Liver (tissue), 9 donors: ENCODE results near the gene MCTP1. TPM values are rescaled to one million over a fixed set of nuclear protein-coding genes. Genes with fewer than 3 reads are reported as not detected.

Experiments
- DNase-seq: peaks from one replicate; pipeline ENCODE4 v3.0.0-alpha.2; 2017; ENCODE audit warnings: low spot score
- H3K27ac ChIP-seq, 2 donors: one replicate each; pipeline ENCODE4 v1.7.0; 2013; ENCODE audit warnings: inconsistent platforms in 2 of 2, low read length in 2 of 2, control low read depth in 1 of 2, low read depth in 1 of 2, mild to moderate bottlenecking in 1 of 2
- H3K27me3 ChIP-seq, 4 donors: one replicate each; pipeline versions ENCODE4 v1.6.1 to v1.7.0; 2013; ENCODE audit warnings: low read length in 3 of 4, inconsistent platforms in 1 of 4, mild to moderate bottlenecking in 1 of 4, moderate library complexity in 1 of 4; ENCODE audit not compliant: control insufficient read depth in 4 of 4, insufficient read depth in 4 of 4
- H3K36me3 ChIP-seq, 4 donors: one replicate each; pipeline versions ENCODE4 v1.6.1 to v1.7.0; 2013; ENCODE audit warnings: low read length in 3 of 4, mild to moderate bottlenecking in 3 of 4, low read depth in 1 of 4, moderate library complexity in 1 of 4; ENCODE audit not compliant: control insufficient read depth in 4 of 4, insufficient read depth in 3 of 4
- H3K4me1 ChIP-seq, 4 donors: one replicate each; pipeline versions ENCODE4 v1.6.1 to v1.7.0; 2013; ENCODE audit warnings: low read length in 3 of 4, mild to moderate bottlenecking in 3 of 4, moderate library complexity in 1 of 4; ENCODE audit not compliant: control insufficient read depth in 4 of 4, insufficient read depth in 4 of 4
- H3K4me3 ChIP-seq, 3 donors: one replicate each; pipeline versions ENCODE4 v1.6.1 to v1.7.0; 2013; ENCODE audit warnings: low read length in 3 of 3, control low read depth in 1 of 3, low read depth in 1 of 3, mild to moderate bottlenecking in 1 of 3
- H3K9ac ChIP-seq, 2 donors: one replicate each; pipeline ENCODE4 v1.7.0; 2013; ENCODE audit warnings: low read length in 2 of 2, mild to moderate bottlenecking in 2 of 2, moderate library complexity in 2 of 2, control low read depth in 1 of 2, low read depth in 1 of 2
- H3K9me3 ChIP-seq, 4 donors: one replicate each; pipeline versions ENCODE4 v1.6.1 to v1.7.0; 2013; ENCODE audit warnings: low read length in 3 of 4; ENCODE audit not compliant: control insufficient read depth in 4 of 4
- EGR1 ChIP-seq, 2 donors: IDR thresholded peaks; 2 replicates each; pipeline ENCODE4 v1.6.1; 2016 to 2018; ENCODE audit warnings: antibody characterized with exemption in 2 of 2, low read depth in 2 of 2
- FOXA1 ChIP-seq: IDR thresholded peaks from 2 replicates; pipeline ENCODE4 v1.6.1; 2016; ENCODE audit warnings: antibody characterized with exemption
- FOXA2 ChIP-seq: IDR thresholded peaks from 2 replicates; pipeline ENCODE4 v1.6.1; 2016; ENCODE audit warnings: antibody characterized with exemption
- GABPA ChIP-seq, 2 donors: IDR thresholded peaks in 1 of 2; conservative IDR thresholded peaks in 1 of 2; 2 replicates each; pipeline ENCODE4 v1.6.1; 2016; ENCODE audit warnings: antibody characterized with exemption in 2 of 2, mild to moderate bottlenecking in 1 of 2, moderate library complexity in 1 of 2
- HNF4A ChIP-seq, 2 donors: conservative IDR thresholded peaks; 2 replicates each; pipeline ENCODE4 v1.6.1; 2016; ENCODE audit warnings: antibody characterized with exemption in 2 of 2, mild to moderate bottlenecking in 2 of 2
- HNF4G ChIP-seq: IDR thresholded peaks from 2 replicates; pipeline ENCODE4 v1.6.1; 2016; ENCODE audit warnings: antibody characterized with exemption
- JUND ChIP-seq, 2 donors: IDR thresholded peaks; 2 replicates each; pipeline ENCODE4 v1.6.1; 2016; ENCODE audit warnings: antibody characterized with exemption in 2 of 2
- NR2F2 ChIP-seq: IDR thresholded peaks from 2 replicates; pipeline ENCODE4 v1.6.1; 2016; ENCODE audit warnings: antibody characterized with exemption
- RXRA ChIP-seq, 2 donors: IDR thresholded peaks; 2 replicates each; pipeline ENCODE4 v1.6.1; 2017 to 2018; ENCODE audit warnings: antibody characterized with exemption in 2 of 2, mild to moderate bottlenecking in 1 of 2
- SP1 ChIP-seq: IDR thresholded peaks from 2 replicates; pipeline ENCODE4 v1.6.1; 2018; ENCODE audit warnings: antibody characterized with exemption, mild to moderate bottlenecking
- TAF1 ChIP-seq: conservative IDR thresholded peaks from 2 replicates; pipeline ENCODE4 v1.6.1; 2016; ENCODE audit warnings: antibody characterized with exemption, mild to moderate bottlenecking
- YY1 ChIP-seq: IDR thresholded peaks from 2 replicates; pipeline ENCODE4 v1.6.1; 2016; ENCODE audit warnings: antibody characterized with exemption, mild to moderate bottlenecking
- WGBS: extraction: QIAGEN DNeasy Blood & Tissue Kit; methylation state at CpG from one replicate; pipeline ENCODE4 v1.1.7; 2013; 5-methylcytosine and 5-hydroxymethylcytosine counted together
- polyA plus RNA-seq, 2 donors: library from polyadenylated mRNA; stranded (reverse) in 1 of 2; unstranded in 1 of 2; fragments of 200-250 nt in 1 of 2; fragments of >200 nt in 1 of 2; fragmentation: Nextera tagmentation in 1 of 2; extraction: Ambion mirVana in 1 of 2; gene quantifications; one replicate each; pipeline versions ENCODE4 v1.2.1 to v1.2.3, GENCODE V29; 2013 to 2015
- total RNA-seq, 2 donors: library from RNA; depleted of rRNA; stranded (reverse); fragments of >200 nt; gene quantifications; one replicate each; pipeline ENCODE4 v1.2.3, GENCODE V29; 2014
- TF ChIP-seq, protein P1 (sequence below): IDR thresholded peaks from 2 replicates; pipeline ENCODE4 v1.6.1; 2016; ENCODE audit warnings: antibody characterized with exemption
- TF ChIP-seq, protein P2 (sequence below): IDR thresholded peaks from 2 replicates; pipeline ENCODE4 v1.6.1; 2016; ENCODE audit warnings: antibody characterized with exemption, mild to moderate bottlenecking
- TF ChIP-seq, protein P3 (sequence below): fragments of 150-350 bp; IDR thresholded peaks from 2 replicates; pipeline ENCODE4 v1.5.1; 2017; ENCODE audit warnings: improper control_type of control experiment, low read depth, low read length; ENCODE audit not compliant: missing input control
- TF ChIP-seq, protein P4 (sequence below): IDR thresholded peaks from 2 replicates; pipeline ENCODE4 v1.6.1; 2016; ENCODE audit warnings: antibody characterized with exemption
- TF ChIP-seq, protein P5 (sequence below): IDR thresholded peaks from 2 replicates; pipeline ENCODE4 v1.6.1; 2016; ENCODE audit warnings: antibody characterized with exemption
- donor health status: healthy.
- donor health status: healthy.
- donor health status: healthy.
- donor health status: healthy.
- donor health status: healthy.

MCTP1 gene
- total and polyA plus RNA-seq, 4 donors, result 0.67 to 7.6 (median 4.3) TPM

DNA sequence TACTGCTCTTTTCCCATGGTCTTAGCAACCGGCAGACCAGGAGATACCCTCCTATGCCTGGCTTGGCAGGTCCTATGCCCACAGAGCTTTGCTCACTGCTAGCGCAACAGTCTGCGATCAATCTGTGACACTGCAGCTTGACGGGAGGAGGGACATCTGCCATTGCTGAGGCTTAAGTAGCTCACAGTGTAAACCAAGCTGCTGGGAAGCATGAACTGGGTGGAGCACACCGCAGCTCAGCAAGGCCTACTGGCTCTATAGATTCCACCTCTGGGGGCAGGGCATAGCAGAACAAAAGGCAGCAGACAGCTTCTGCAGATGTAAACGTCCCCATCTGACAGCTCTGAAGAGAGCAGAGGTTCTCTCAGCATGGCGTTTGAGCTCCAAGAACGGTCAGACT lies 40.4 kb downstream of the MCTP1 start:
- no peak for DNase-seq
- no peaks in the 10 kb centered on the region for H3K36me3 ChIP-seq
- H3K27me3 ChIP-seq, result peaks cover 0 to 11% (median 1%) of the 10 kb centered on the region in 4 donors
- WGBS, result 61% methylated on average over 8 of the region's 8 CpGs
- H3K4me1 ChIP-seq, result no peaks in the 10 kb centered on the region
- no peak overlapping the region for H3K27ac ChIP-seq
- no peaks in the 10 kb centered on the region for H3K9me3 ChIP-seq
- H3K4me3 ChIP-seq, result no peak overlapping the region
- no peak overlapping the region for H3K9ac ChIP-seq
- TF ChIP-seq NR2F2 (no peak), HNF4A (conservative IDR thresholded peaks at IDR 0.05) (no peak), HNF4G (no peak), JUND (IDR thresholded peaks at IDR 0.05) (no peak), GABPA (IDR thresholded peaks at IDR 0.05 in 1 of 2, conservative IDR thresholded peaks at IDR 0.05 in 1 of 2) (no peak), RXRA (IDR thresholded peaks at IDR 0.05) (no peak), EGR1 (IDR thresholded peaks at IDR 0.05; ENCODE audit: low read depth in 2 of 2) (no peak), SP1 (no peak), FOXA1 (no peak), FOXA2 (no peak)
- TF ChIP-seq, protein P1, sequence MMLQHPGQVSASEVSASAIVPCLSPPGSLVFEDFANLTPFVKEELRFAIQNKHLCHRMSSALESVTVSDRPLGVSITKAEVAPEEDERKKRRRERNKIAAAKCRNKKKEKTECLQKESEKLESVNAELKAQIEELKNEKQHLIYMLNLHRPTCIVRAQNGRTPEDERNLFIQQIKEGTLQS, result no peak
- TF ChIP-seq, protein P2, sequence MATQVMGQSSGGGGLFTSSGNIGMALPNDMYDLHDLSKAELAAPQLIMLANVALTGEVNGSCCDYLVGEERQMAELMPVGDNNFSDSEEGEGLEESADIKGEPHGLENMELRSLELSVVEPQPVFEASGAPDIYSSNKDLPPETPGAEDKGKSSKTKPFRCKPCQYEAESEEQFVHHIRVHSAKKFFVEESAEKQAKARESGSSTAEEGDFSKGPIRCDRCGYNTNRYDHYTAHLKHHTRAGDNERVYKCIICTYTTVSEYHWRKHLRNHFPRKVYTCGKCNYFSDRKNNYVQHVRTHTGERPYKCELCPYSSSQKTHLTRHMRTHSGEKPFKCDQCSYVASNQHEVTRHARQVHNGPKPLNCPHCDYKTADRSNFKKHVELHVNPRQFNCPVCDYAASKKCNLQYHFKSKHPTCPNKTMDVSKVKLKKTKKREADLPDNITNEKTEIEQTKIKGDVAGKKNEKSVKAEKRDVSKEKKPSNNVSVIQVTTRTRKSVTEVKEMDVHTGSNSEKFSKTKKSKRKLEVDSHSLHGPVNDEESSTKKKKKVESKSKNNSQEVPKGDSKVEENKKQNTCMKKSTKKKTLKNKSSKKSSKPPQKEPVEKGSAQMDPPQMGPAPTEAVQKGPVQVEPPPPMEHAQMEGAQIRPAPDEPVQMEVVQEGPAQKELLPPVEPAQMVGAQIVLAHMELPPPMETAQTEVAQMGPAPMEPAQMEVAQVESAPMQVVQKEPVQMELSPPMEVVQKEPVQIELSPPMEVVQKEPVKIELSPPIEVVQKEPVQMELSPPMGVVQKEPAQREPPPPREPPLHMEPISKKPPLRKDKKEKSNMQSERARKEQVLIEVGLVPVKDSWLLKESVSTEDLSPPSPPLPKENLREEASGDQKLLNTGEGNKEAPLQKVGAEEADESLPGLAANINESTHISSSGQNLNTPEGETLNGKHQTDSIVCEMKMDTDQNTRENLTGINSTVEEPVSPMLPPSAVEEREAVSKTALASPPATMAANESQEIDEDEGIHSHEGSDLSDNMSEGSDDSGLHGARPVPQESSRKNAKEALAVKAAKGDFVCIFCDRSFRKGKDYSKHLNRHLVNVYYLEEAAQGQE, result no peak
- TF ChIP-seq, protein P3, sequence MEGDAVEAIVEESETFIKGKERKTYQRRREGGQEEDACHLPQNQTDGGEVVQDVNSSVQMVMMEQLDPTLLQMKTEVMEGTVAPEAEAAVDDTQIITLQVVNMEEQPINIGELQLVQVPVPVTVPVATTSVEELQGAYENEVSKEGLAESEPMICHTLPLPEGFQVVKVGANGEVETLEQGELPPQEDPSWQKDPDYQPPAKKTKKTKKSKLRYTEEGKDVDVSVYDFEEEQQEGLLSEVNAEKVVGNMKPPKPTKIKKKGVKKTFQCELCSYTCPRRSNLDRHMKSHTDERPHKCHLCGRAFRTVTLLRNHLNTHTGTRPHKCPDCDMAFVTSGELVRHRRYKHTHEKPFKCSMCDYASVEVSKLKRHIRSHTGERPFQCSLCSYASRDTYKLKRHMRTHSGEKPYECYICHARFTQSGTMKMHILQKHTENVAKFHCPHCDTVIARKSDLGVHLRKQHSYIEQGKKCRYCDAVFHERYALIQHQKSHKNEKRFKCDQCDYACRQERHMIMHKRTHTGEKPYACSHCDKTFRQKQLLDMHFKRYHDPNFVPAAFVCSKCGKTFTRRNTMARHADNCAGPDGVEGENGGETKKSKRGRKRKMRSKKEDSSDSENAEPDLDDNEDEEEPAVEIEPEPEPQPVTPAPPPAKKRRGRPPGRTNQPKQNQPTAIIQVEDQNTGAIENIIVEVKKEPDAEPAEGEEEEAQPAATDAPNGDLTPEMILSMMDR, result no peak
- TF ChIP-seq, protein P4, sequence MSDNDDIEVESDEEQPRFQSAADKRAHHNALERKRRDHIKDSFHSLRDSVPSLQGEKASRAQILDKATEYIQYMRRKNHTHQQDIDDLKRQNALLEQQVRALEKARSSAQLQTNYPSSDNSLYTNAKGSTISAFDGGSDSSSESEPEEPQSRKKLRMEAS, result no peak
- TF ChIP-seq, protein P5, sequence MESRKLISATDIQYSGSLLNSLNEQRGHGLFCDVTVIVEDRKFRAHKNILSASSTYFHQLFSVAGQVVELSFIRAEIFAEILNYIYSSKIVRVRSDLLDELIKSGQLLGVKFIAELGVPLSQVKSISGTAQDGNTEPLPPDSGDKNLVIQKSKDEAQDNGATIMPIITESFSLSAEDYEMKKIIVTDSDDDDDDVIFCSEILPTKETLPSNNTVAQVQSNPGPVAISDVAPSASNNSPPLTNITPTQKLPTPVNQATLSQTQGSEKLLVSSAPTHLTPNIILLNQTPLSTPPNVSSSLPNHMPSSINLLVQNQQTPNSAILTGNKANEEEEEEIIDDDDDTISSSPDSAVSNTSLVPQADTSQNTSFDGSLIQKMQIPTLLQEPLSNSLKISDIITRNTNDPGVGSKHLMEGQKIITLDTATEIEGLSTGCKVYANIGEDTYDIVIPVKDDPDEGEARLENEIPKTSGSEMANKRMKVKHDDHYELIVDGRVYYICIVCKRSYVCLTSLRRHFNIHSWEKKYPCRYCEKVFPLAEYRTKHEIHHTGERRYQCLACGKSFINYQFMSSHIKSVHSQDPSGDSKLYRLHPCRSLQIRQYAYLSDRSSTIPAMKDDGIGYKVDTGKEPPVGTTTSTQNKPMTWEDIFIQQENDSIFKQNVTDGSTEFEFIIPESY, result no peak

DNA sequence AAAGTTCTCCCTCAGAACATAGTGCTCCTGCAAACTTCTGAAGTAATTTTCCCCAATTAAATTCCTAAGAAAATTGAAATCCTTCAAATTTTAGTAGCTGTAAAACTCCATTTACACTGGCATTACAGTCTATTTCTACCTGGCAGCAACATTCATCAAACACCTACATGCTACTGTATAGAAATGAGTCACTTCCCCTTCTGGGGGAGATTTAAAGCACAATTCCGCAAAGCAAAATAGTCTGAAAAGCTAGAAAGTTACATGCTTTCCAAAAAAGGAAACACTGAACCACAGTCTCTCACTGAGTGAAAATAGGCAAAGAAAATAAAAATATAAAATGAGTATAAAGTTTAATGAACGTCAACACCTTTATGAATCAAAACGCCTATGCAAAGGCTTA lies 43.3 kb downstream of the MCTP1 start:
- H3K36me3 ChIP-seq, result no peaks in the 10 kb centered on the region
- H3K27ac ChIP-seq, result no peak overlapping the region
- no peaks in the 10 kb centered on the region for H3K4me1 ChIP-seq
- no peaks in the 10 kb centered on the region for H3K9me3 ChIP-seq
- TF ChIP-seq HNF4G (no peak), RXRA (IDR thresholded peaks at IDR 0.05) (no peak), JUND (IDR thresholded peaks at IDR 0.05) (no peak), TAF1 (no peak), HNF4A (conservative IDR thresholded peaks at IDR 0.05) (no peak), YY1 (no peak)
- TF ChIP-seq, protein P2, result no peak
- TF ChIP-seq, protein P3, result no peak
- TF ChIP-seq, protein P1, result no peak
- TF ChIP-seq, protein P4, result no peak
- H3K27me3 ChIP-seq, result peaks cover 0 to 15% (median 1%) of the 10 kb centered on the region in 4 donors
- DNase-seq, result no peak
- H3K4me3 ChIP-seq, result no peak overlapping the region
- 71% methylated on average over 3 of the region's 3 CpGs for WGBS
- H3K9ac ChIP-seq, result no peak overlapping the region
